Measurements from ENCODE around the gene RSPH10B. TPM values are rescaled to one million over a fixed set of nuclear protein-coding genes. Genes with fewer than 3 reads are reported as not detected.
"Not testable (repeated sequence)": the region's sequence is repeated elsewhere in the genome, so short reads cannot be mapped to it uniquely, and the experiment has no call there.

RSPH10B gene
- total RNA-seq: not detected

GRCh38 chr7:5970347-5970911, at the start of gene RSPH10B:
TSS of gene RSPH10B (minus strand) at chr7:5970689. CDS start at chr7:5967116, 3,573 bp downstream.
- H3K36me3 Mint-ChIP-seq (ENCODE audit: low read depth); DNase-seq; POLR2A ChIA-PET; H3K4me1 Mint-ChIP-seq; H3K27ac Mint-ChIP-seq; H3K27me3 Mint-ChIP-seq; H3K4me3 Mint-ChIP-seq; H3K9me3 Mint-ChIP-seq; CTCF ChIA-PET: not testable (repeated sequence)

DNA sequence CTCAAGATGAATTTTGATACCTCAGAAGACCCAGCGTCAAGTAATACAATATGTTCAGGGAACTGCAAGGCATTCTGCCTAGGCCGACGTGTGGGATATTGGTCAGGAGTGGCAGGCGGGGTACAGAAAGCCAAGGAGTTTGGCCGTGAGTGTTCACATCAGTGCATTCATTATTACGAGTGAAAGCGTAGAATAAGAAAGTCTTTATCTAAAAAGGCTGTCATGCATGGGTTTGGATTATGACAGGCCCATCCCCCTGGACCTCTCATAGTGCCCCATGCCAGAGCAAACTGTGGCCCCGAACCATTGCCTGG, 46.1 kb upstream of the RSPH10B start:
- H3K36me3 Mint-ChIP-seq (ENCODE audit: low read depth): peaks cover 71% of the 10 kb centered on the region
- H3K27me3 Mint-ChIP-seq: no peaks in the 10 kb centered on the region
- H3K27ac Mint-ChIP-seq: peak overlapping the region; percentile 37
- DNase-seq: no peak
- H3K4me1 Mint-ChIP-seq: peaks cover 22% of the 10 kb centered on the region
- H3K9me3 Mint-ChIP-seq: no peaks in the 10 kb centered on the region
- H3K4me3 Mint-ChIP-seq: no peak overlapping the region
- ChIA-PET CTCF (no interaction called here), POLR2A (interaction anchor here (1.1 kb wide), 1 partner anchor 10 kb away, joined by 3 read pairs; no protein-coding TSS in a partner anchor)

- peaks cover 65% of the 10 kb centered on the region for H3K36me3 Mint-ChIP-seq (ENCODE audit: low read depth)
- DNase-seq: no peak
- ChIA-PET POLR2A (interaction anchor here (0.9 to 1.2 kb wide), 3 partner anchors 8 to 19 kb away, joined by 3 to 7 read pairs (median 4); no protein-coding TSS in a partner anchor), CTCF (interaction anchor here (1.4 kb wide), 1 partner anchor 9 kb away, joined by 7 read pairs; no protein-coding TSS in a partner anchor)
- H3K27ac Mint-ChIP-seq: peak overlapping the region; percentile 65
- no peaks in the 10 kb centered on the region for H3K27me3 Mint-ChIP-seq
- no peak overlapping the region for H3K4me3 Mint-ChIP-seq
- peaks cover 27% of the 10 kb centered on the region for H3K4me1 Mint-ChIP-seq
- H3K9me3 Mint-ChIP-seq: no peaks in the 10 kb centered on the region
Observed at GRCh38 chr7:6015917-6016652, 45.6 kb upstream of the RSPH10B start.

GRCh38 chr7:6012355-6013104, 42.0 kb upstream of the RSPH10B start:
- no peaks in the 10 kb centered on the region for H3K9me3 Mint-ChIP-seq
- H3K4me3 Mint-ChIP-seq: no peak overlapping the region
- peak overlapping the region; percentile 51 for H3K27ac Mint-ChIP-seq
- H3K4me1 Mint-ChIP-seq: peaks cover 45% of the 10 kb centered on the region
- H3K36me3 Mint-ChIP-seq (ENCODE audit: low read depth): peaks cover 38% of the 10 kb centered on the region
- ChIA-PET POLR2A (no interaction called here), CTCF (no interaction called here)
- DNase-seq: no peak
- no peaks in the 10 kb centered on the region for H3K27me3 Mint-ChIP-seq

DNA sequence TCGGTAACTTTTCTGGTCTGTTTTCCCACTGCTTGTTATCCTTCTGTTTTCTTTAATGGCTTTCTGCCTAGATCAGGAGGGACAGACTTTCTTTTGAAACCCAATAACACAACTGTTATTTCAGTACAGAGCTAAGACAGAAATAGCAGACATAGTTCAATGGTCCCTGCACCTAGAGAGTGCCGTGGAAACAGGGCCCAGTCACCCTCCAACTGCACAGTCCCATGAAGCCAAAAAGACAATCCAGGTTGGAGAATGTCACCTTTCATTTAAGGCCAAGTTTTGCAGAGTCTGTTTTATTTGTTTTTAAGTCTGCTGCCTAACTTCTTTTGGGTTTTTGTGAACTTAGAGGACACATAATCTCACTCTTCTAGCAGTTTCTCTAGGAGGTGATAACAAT, 41.1 kb upstream of the RSPH10B start:
- Mint-ChIP-seq H3K36me3 (ENCODE audit: low read depth) (peaks cover 32% of the 10 kb centered on the region), H3K4me1 (peaks cover 52% of the 10 kb centered on the region), H3K4me3 (no peak overlapping the region), H3K9me3 (no peaks in the 10 kb centered on the region), H3K27me3 (no peaks in the 10 kb centered on the region), H3K27ac (peak overlapping the region; percentile 51)
- ChIA-PET CTCF (no interaction called here), POLR2A (no interaction called here)
- DNase-seq: no peak

DNA sequence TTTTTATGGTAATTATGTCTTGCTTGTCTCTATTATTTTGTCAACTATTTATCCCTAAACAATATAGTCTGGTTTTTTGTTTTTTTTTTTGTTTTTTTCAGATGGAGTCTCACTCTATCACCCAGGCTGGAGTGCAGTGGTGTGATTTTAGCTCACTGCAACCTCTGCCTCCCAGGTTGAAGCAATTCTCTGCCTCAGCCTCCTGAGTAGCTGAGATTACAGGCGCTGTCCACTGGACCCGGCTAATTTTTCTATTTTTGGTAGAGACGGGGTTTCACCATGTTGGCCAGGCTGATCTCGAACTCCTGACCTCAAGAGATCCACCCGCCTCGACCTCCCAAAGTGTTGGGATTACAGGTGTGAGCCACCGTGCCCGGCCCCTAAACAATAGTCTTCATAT, 39.9 kb upstream of the RSPH10B start:
- Mint-ChIP-seq H3K4me1 (peaks cover 53% of the 10 kb centered on the region), H3K4me3 (peak overlapping the region; percentile 86), H3K36me3 (ENCODE audit: low read depth) (peaks cover 24% of the 10 kb centered on the region), H3K27ac (peak overlapping the region; percentile 84)
- DNase-seq, H3K27me3 Mint-ChIP-seq, H3K9me3 Mint-ChIP-seq: not testable (repeated sequence)
- ChIA-PET POLR2A (interaction anchor here (1.5 to 1.7 kb wide), 2 partner anchors 13 to 15 kb away, joined by 3 to 14 read pairs; no protein-coding TSS in a partner anchor), CTCF (interaction anchor here (2.8 to 4.3 kb wide), 2 partner anchors 13 to 16 kb away, joined by 11 to 23 read pairs; no protein-coding TSS in a partner anchor)

DNA sequence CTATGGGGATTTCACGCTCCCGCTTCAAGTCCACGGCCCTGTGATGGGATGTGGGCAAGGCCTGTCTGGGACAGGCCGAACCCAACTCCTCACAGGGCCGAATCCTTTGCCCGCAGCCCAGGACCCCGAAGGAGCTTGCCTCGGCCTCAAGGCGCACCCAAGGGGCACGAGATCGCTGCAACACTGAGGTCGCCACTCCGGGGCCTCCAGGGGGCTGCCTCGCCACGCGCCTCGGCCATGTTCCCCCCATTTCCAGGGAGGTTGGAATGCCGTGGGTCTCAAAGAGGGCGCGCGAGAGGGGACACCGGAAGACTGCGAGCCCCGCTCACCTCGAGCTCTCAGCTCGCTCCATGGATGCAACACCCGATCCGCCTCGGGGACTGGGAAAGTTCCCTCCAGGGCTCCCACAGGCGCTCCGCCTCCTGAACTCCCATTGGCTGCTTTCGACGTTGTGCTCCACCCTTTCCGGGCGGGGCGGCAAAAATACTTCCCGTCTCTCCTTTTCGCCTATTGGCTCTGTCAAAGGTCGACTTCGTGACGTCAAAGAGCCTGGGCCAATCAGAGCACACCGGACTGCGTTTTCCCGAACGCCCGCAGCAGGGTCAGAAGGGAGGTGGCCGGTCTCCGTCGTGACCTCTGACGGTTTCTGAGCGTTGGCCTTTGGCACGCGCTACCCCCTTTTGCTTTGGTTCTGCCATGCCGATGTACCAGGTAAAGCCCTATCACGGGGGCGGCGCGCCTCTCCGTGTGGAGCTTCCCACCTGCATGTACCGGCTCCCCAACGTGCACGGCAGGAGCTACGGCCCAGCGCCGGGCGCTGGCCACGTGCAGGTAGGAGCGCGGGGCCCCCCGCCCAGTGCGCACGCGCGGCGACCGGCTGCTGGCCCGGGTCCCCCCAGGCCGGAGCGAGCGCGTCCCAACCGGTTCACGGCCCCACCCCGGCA, 38.5 kb upstream of the RSPH10B start, which contains the start of the genes AIMP2 and PMS2:
TSS of gene AIMP2 (plus strand) at position 605 of the 944 bp plus-strand sequence. CDS start at position 697, 92 bp downstream.
TSS of gene PMS2 (minus strand) at position 382 of the 944 bp plus-strand sequence. CDS start at position 352, 30 bp downstream.
- H3K9me3 Mint-ChIP-seq: no peaks in the 10 kb centered on the region
- ChIA-PET POLR2A (interaction anchor here (0.6 to 2.5 kb wide), 14 partner anchors 8 to 612 kb away, joined by 3 to 15 read pairs (median 4); partner anchors contain the start of genes ANKRD61 and DAGLB), CTCF (interaction anchor here (0.7 to 4.3 kb wide), 10 partner anchors 11 to 450 kb away, joined by 3 to 23 read pairs (median 4); no protein-coding TSS in a partner anchor)
- DNase-seq: peak; percentile 97
- peak within 1 kb of the TSS; percentile 86 for H3K4me3 Mint-ChIP-seq
- H3K36me3 Mint-ChIP-seq (ENCODE audit: low read depth): peaks cover 20% of the 10 kb centered on the region
- H3K27me3 Mint-ChIP-seq: no peaks in the 10 kb centered on the region
- peak within 1 kb of the TSS; percentile 90 for H3K27ac Mint-ChIP-seq
- peaks cover 47% of the 10 kb centered on the region for H3K4me1 Mint-ChIP-seq

DNA sequence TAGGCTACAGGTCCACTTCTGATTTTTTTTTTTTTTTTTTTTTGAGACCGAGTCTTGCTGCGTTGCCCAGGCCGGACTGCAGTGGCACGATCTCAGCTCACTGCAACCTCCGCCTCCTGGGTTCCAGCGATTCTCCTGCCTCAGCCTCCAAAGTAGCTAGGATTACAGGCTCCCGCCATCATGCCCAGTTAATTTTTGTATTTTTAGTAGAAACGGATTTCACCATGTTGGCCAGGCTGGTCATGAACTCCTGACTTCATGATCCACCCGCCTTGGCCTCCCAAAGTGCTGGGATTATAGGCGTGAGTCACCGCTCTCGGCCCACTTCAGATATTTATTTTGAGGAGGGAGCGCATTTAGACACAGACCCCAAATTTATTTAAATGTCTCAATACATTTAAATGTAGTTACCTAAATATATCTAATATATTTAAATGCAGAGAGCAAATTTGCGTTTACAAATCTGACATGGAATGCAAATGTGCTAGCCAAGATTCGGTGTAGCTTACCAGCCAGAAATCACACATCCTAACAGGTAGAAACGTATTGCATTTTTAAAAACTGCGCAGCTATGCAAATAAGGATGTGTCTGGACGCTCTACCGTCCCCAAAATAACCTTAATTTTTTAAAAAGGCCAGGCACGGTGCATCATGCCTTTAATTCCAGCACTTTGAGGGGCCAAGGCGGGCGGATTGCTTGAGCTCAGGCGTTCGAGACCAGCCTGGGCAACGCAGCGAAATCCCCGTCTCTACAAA, 37.5 kb upstream of the RSPH10B start:
- not testable (repeated sequence) for H3K27me3 Mint-ChIP-seq, H3K9me3 Mint-ChIP-seq, DNase-seq
- ChIA-PET CTCF (interaction anchor here (0.7 to 4.3 kb wide), 11 partner anchors 11 to 451 kb away, joined by 3 to 23 read pairs (median 3); no protein-coding TSS in a partner anchor), POLR2A (interaction anchor here (1.1 to 2.5 kb wide), 6 partner anchors 10 to 611 kb away, joined by 3 to 15 read pairs (median 6); partner anchors contain the start of gene DAGLB)
- Mint-ChIP-seq H3K36me3 (ENCODE audit: low read depth) (peaks cover 24% of the 10 kb centered on the region), H3K27ac (peak overlapping the region; percentile 0), H3K4me1 (peaks cover 47% of the 10 kb centered on the region), H3K4me3 (peak overlapping the region; percentile 86)

GRCh38 chr7:6007386-6007785, 36.9 kb upstream of the RSPH10B start:
- H3K27me3 Mint-ChIP-seq: no peaks in the 10 kb centered on the region
- ChIA-PET CTCF (interaction anchor here (0.6 to 4.3 kb wide), 8 partner anchors 10 to 374 kb away, joined by 3 to 23 read pairs (median 3); no protein-coding TSS in a partner anchor), POLR2A (interaction anchor here (1.6 kb wide), 1 partner anchor 184 kb away, joined by 6 read pairs; no protein-coding TSS in a partner anchor)
- peaks cover 22% of the 10 kb centered on the region for H3K36me3 Mint-ChIP-seq (ENCODE audit: low read depth)
- H3K4me3 Mint-ChIP-seq: peak overlapping the region; percentile 66
- H3K9me3 Mint-ChIP-seq: no peaks in the 10 kb centered on the region
- peak overlapping the region; percentile 0 for H3K27ac Mint-ChIP-seq
- DNase-seq: no peak
- H3K4me1 Mint-ChIP-seq: peaks cover 41% of the 10 kb centered on the region

DNA sequence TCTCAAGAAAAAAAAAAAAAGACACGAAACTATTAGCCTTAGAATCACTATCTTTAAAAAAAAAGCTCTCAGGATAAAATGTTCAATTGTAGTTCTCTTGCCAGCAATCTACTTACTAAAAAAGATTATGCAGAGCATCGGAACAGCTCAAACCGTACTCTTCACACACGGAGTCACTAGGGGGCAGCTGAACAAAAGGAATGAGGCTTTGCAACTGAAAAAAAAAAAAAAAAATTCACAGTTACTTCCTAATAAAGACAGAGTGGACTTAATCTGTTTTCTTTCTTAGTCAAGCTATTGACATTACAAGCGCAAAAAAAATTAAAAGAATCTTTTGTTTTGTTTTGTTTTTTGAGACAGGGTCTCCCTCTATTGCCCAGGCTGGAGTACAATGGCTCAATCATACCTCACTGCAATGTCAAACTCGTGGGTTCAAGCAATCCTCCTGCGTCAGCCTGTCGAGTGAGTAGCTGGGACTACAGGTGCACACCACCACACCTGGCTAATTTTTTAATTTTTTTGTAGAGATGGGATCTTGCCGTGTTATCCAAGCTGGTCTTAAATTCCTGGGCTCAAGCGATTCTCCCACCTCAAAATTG, 26.8 kb upstream of the RSPH10B start:
- Mint-ChIP-seq H3K9me3 (no peaks in the 10 kb centered on the region), H3K36me3 (ENCODE audit: low read depth) (peaks cover 43% of the 10 kb centered on the region)
- POLR2A ChIA-PET: interaction anchor here (0.7 to 2.6 kb wide), 3 partner anchors 12 to 18 kb away, joined by 4 to 15 read pairs (median 4); partner anchors contain the start of genes AIMP2 and PMS2

DNA sequence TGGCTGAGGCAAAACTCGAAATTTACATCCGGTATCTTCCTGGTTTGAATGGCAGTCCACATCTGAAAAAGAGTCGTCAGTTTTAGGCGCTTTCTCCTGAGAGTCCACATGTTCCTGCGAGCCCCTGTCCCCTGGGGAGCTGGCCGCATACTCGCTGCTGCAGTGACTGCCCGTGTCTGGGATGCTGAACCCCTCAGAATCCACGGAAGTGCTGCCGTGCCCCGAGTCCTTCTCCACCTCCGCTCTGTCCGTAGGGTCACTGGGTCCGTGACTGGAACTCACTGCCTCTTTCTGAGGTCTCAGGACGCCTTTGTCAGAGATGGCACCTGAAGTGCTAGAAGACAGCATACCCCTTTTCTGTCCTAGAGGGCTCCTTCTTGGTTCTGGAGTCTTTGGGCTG, 16.6 kb upstream of the RSPH10B start:
- DNase-seq, H3K27ac Mint-ChIP-seq, H3K9me3 Mint-ChIP-seq, H3K4me1 Mint-ChIP-seq, H3K27me3 Mint-ChIP-seq, CTCF ChIA-PET, H3K4me3 Mint-ChIP-seq, POLR2A ChIA-PET: not testable (repeated sequence)
- peaks cover 31% of the 10 kb centered on the region for H3K36me3 Mint-ChIP-seq (ENCODE audit: low read depth)

More for the DNA sequence above, 26.8 kb upstream of the RSPH10B start:
- CTCF ChIA-PET: interaction anchor here (0.6 to 3.9 kb wide), 21 partner anchors 11 to 440 kb away, joined by 3 to 26 read pairs (median 4); partner anchors contain the start of genes AIMP2 and PMS2
- Mint-ChIP-seq H3K4me1 (no peaks in the 10 kb centered on the region), H3K4me3 (no peak overlapping the region), H3K27ac (no peak overlapping the region), H3K27me3 (no peaks in the 10 kb centered on the region)
- peak; percentile 42 for DNase-seq

Data from activated CD4-positive, alpha-beta memory T cell treated with anti-CD3 and anti-CD28 coated beads, Interleukin-2, amount 10 ng/mL, durations not matched to agents 7 days and 5 days (primary cell).